ENCODE results near the gene C13orf42.
"Not testable (repeated sequence)": the region's sequence is repeated elsewhere in the genome, so short reads cannot be mapped to it uniquely, and the experiment has no call there.

C13orf42 gene

GRCh38 chr13:51118809-51119431 is 7.8 kb upstream of the C13orf42 start:
- no peak for DNase-seq

- DNase-seq = no peak
Measured at GRCh38 chr13:51113969-51114368, 2.9 kb upstream of the C13orf42 start.

- no peak for DNase-seq
Measured at GRCh38 chr13:51113186-51113881, 2.3 kb upstream of the C13orf42 start.

GRCh38 chr13:51112771-51113170 is 1.7 kb upstream of the C13orf42 start:
- no peak for DNase-seq

- DNase-seq = no peak
Measured at GRCh38 chr13:51111997-51112396, 923 bp upstream of the C13orf42 start.

GRCh38 chr13:51107996-51108395 is 3.1 kb downstream of the C13orf42 start:
- DNase-seq = no peak

GRCh38 chr13:51105046-51105445 is 6.0 kb downstream of the C13orf42 start:
- no peak for DNase-seq

- no peak for DNase-seq
Measured at GRCh38 chr13:51101636-51102235, 9.3 kb downstream of the C13orf42 start.

GRCh38 chr13:51097353-51098043 is 13.6 kb downstream of the C13orf42 start:
- DNase-seq = no peak

- DNase-seq = no peak
Measured at GRCh38 chr13:51096131-51096530, 14.9 kb downstream of the C13orf42 start.

- DNase-seq = no peak
Measured at GRCh38 chr13:51093574-51093973, 17.5 kb downstream of the C13orf42 start.

- DNase-seq = no peak
Measured at GRCh38 chr13:51091839-51092238, 19.2 kb downstream of the C13orf42 start.

- no peak for DNase-seq
Measured at GRCh38 chr13:51083706-51084105, 27.4 kb downstream of the C13orf42 start.

GRCh38 chr13:51080478-51081065 is 30.5 kb downstream of the C13orf42 start:
- DNase-seq = not testable (repeated sequence)

- DNase-seq = no peak
Measured at GRCh38 chr13:51071493-51071892, 39.6 kb downstream of the C13orf42 start.

- peak; percentile 48 for DNase-seq
Measured at GRCh38 chr13:51070005-51070649, 40.9 kb downstream of the C13orf42 start.

GRCh38 chr13:51068501-51068900 is 42.6 kb downstream of the C13orf42 start:
- no peak for DNase-seq

- DNase-seq = no peak
Measured at GRCh38 chr13:51067706-51068105, 43.4 kb downstream of the C13orf42 start.

- DNase-seq = no peak
Measured at GRCh38 chr13:51067210-51067701, 43.8 kb downstream of the C13orf42 start.

- DNase-seq = no peak
Measured at GRCh38 chr13:51066091-51066831, 44.8 kb downstream of the C13orf42 start.

- no peak for DNase-seq
Measured at GRCh38 chr13:51065372-51066090, 45.5 kb downstream of the C13orf42 start.
